Fibroblast of lung (primary cell): Measurements from ENCODE around the gene STAT5A. TPM values are rescaled to one million over a fixed set of nuclear protein-coding genes. Genes with fewer than 3 reads are reported as not detected.

ENCODE experiments used
- DNase-seq, 2 donors: peaks; one replicate each; pipeline versions ENCODE4 v3.0.0 to v3.0.0-alpha.2; 2010; ENCODE audit warnings: low read depth in 2 of 2
- H2AFZ ChIP-seq: 2 replicates; pipeline ENCODE4 v1.5.1; 2012; ENCODE audit warnings: low read length, control low read depth, inconsistent platforms
- H3K27ac ChIP-seq: 2 replicates; pipeline ENCODE4 v1.5.1; 2011; ENCODE audit warnings: low read length, control low read depth; ENCODE audit not compliant: insufficient read depth
- H3K27me3 ChIP-seq: 2 replicates; pipeline ENCODE4 v1.5.1; 2011; ENCODE audit warnings: mild to moderate bottlenecking, low read length; ENCODE audit not compliant: control insufficient read depth, insufficient read depth
- H3K36me3 ChIP-seq: 2 replicates; pipeline ENCODE4 v1.5.1; 2011; ENCODE audit warnings: low read length; ENCODE audit not compliant: control insufficient read depth, insufficient read depth
- H3K4me1 ChIP-seq: 2 replicates; pipeline ENCODE4 v1.5.1; 2011; ENCODE audit warnings: low read length; ENCODE audit not compliant: control insufficient read depth, insufficient read depth; ENCODE audit errors: extremely low read depth
- H3K4me2 ChIP-seq: 2 replicates; pipeline ENCODE4 v1.5.1; 2011; ENCODE audit warnings: low read length, control low read depth; ENCODE audit not compliant: insufficient read depth; ENCODE audit errors: extremely low read depth
- H3K4me3 ChIP-seq, 4 experiments: fragments of 200-600 bp in 1 of 4; sonication (generic) in 1 of 4; replicated peaks in 1 of 4; 2 replicates each; pipeline ENCODE4 v1.5.1; 2011 to 2016; ENCODE audit warnings: low read length in 4 of 4, low read depth in 3 of 4, mild to moderate bottlenecking in 3 of 4, control low read depth in 2 of 4, inconsistent platforms in 1 of 4, mixed read lengths in 1 of 4; ENCODE audit not compliant: insufficient read depth in 1 of 4; ENCODE audit errors: control extremely low read depth in 1 of 4
- H3K79me2 ChIP-seq: 2 replicates; pipeline ENCODE4 v1.5.1; 2012; ENCODE audit warnings: mild to moderate bottlenecking, low read length, inconsistent platforms; ENCODE audit not compliant: control insufficient read depth, insufficient read depth
- H3K9ac ChIP-seq: 2 replicates; pipeline ENCODE4 v1.5.1; 2011; ENCODE audit warnings: mild to moderate bottlenecking, low read length, control low read depth; ENCODE audit not compliant: insufficient read depth
- H3K9me3 ChIP-seq: 2 replicates; pipeline ENCODE4 v1.5.1; 2012; ENCODE audit warnings: low read depth, low read length; ENCODE audit not compliant: control insufficient read depth, insufficient read depth
- H4K20me1 ChIP-seq: 2 replicates; pipeline ENCODE4 v1.5.1; 2011; ENCODE audit warnings: low read length; ENCODE audit not compliant: control insufficient read depth, insufficient read depth; ENCODE audit errors: extremely low read depth
- EZH2 ChIP-seq: IDR thresholded peaks from 2 replicates; pipeline ENCODE4 v1.5.1; 2012; ENCODE audit warnings: low read length, control low read depth, mild to moderate bottlenecking; ENCODE audit errors: missing control alignments
- polyA plus RNA-seq, 2 donors: library from polyadenylated mRNA; depleted of rRNA in 1 of 2; stranded (reverse) in 1 of 2; unstranded in 1 of 2; fragments of >200 nt; gene quantifications; 2 replicates each; pipeline ENCODE4 v1.2.1, GENCODE V29; 2011 to 2012; ENCODE audit warnings: missing spikeins in 1 of 2
- total RNA-seq: library from RNA; depleted of rRNA; stranded (reverse); fragments of >200 nt; gene quantifications from 2 replicates; pipeline ENCODE4 v1.2.1, GENCODE V29; 2014
- TF ChIP-seq, protein P1 (sequence below), 2 donors: IDR thresholded peaks in 1 of 2; conservative IDR thresholded peaks in 1 of 2; 1 replicate in 1 of 2; 2 replicates in 1 of 2; pipeline ENCODE4 v1.5.1; 2011 to 2012; ENCODE audit warnings: low read length in 2 of 2, control low read depth in 1 of 2, inconsistent platforms in 1 of 2, low read depth in 1 of 2, mild to moderate bottlenecking in 1 of 2

STAT5A gene
- total and polyA plus RNA-seq, 2 donors (not counting 1 experiment from before 2014, with no cell fraction given): 6.9 to 28.4 TPM

DNA sequence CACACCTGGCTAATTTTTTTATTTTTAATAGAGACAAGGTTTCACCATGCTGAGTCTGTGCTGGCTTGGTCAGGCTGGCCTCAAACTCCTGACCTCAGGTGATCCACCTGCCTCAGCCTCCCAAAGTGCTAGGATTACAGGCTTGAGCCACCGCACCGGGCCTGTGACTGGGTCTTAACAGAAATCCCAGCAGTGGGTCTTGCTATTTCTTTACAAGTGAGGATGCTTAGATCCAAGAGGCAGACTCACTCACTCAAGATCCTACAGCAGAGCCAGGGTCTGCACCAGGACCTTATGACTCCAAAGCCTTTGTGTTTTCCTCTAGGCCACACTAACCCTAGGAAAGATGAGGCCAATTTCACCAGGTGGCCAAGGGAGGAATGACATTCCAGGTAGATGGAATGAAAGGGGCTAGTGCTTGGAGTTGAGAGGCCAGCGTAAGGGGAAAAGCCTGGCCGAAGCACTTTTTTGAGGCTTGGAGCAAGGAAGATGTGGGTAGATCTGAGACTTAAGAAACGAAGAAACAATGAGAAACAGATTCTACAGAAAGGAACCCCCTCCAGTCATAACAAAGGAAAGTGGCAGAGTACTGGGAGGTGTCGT lies 5.7 kb upstream of the STAT5A start:
- Histone ChIP-seq H3K27me3 (no peaks in the 10 kb centered on the region), H3K9me3 (no peaks in the 10 kb centered on the region), H3K4me2 (no peak overlapping the region), H3K27ac (no peak overlapping the region), H3K36me3 (no peaks in the 10 kb centered on the region), H3K4me1 (no peaks in the 10 kb centered on the region), H3K79me2 (no peaks in the 10 kb centered on the region), H2AFZ (no peak overlapping the region), H3K4me3 (no peak overlapping the region), H4K20me1 (no peaks in the 10 kb centered on the region), H3K9ac (no peak overlapping the region)
- TF ChIP-seq EZH2: no peak
- TF ChIP-seq, protein P1, sequence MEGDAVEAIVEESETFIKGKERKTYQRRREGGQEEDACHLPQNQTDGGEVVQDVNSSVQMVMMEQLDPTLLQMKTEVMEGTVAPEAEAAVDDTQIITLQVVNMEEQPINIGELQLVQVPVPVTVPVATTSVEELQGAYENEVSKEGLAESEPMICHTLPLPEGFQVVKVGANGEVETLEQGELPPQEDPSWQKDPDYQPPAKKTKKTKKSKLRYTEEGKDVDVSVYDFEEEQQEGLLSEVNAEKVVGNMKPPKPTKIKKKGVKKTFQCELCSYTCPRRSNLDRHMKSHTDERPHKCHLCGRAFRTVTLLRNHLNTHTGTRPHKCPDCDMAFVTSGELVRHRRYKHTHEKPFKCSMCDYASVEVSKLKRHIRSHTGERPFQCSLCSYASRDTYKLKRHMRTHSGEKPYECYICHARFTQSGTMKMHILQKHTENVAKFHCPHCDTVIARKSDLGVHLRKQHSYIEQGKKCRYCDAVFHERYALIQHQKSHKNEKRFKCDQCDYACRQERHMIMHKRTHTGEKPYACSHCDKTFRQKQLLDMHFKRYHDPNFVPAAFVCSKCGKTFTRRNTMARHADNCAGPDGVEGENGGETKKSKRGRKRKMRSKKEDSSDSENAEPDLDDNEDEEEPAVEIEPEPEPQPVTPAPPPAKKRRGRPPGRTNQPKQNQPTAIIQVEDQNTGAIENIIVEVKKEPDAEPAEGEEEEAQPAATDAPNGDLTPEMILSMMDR (conservative IDR thresholded peaks at IDR 0.05 in 1 of 2, IDR thresholded peaks at IDR 0.05 in 1 of 2; ENCODE audit: low read depth in 1 of 2, low read length in 2 of 2): no peak
- no peak for DNase-seq

- TF ChIP-seq EZH2: no peak
- TF ChIP-seq, protein P1 (conservative IDR thresholded peaks at IDR 0.05 in 1 of 2, IDR thresholded peaks at IDR 0.05 in 1 of 2; ENCODE audit: low read depth in 1 of 2, low read length in 2 of 2): no peak
- Histone ChIP-seq H3K27ac (no peak overlapping the region), H2AFZ (no peak overlapping the region), H3K4me2 (no peak overlapping the region), H4K20me1 (no peaks in the 10 kb centered on the region), H3K27me3 (no peaks in the 10 kb centered on the region), H3K9me3 (no peaks in the 10 kb centered on the region), H3K4me3 (no peak overlapping the region), H3K4me1 (no peaks in the 10 kb centered on the region), H3K79me2 (no peaks in the 10 kb centered on the region), H3K36me3 (no peaks in the 10 kb centered on the region), H3K9ac (no peak overlapping the region)
- no peak for DNase-seq
These were observed 4.9 kb upstream of the STAT5A start for GRCh38 chr17:42283241-42284023.

- Histone ChIP-seq H3K9me3 (no peaks in the 10 kb centered on the region), H3K4me3 (no peak overlapping the region), H3K4me1 (no peaks in the 10 kb centered on the region), H3K27ac (no peak overlapping the region), H3K79me2 (no peaks in the 10 kb centered on the region), H3K9ac (no peak overlapping the region), H4K20me1 (no peaks in the 10 kb centered on the region), H3K27me3 (no peaks in the 10 kb centered on the region), H3K4me2 (no peak overlapping the region), H2AFZ (no peak overlapping the region), H3K36me3 (no peaks in the 10 kb centered on the region)
- no peak for DNase-seq
- TF ChIP-seq, protein P1 (conservative IDR thresholded peaks at IDR 0.05 in 1 of 2, IDR thresholded peaks at IDR 0.05 in 1 of 2; ENCODE audit: low read depth in 1 of 2, low read length in 2 of 2): no peak
These were observed 4.3 kb upstream of the STAT5A start for GRCh38 chr17:42284024-42284369.
